Endothelial cell of umbilical vein (primary cell): ENCODE data around the gene ARHGEF12. TPM values are rescaled to one million over a fixed set of nuclear protein-coding genes. Genes with fewer than 3 reads are reported as not detected.

Source experiments
- BruUV-seq: library from RNA; stranded (reverse); fragments of 400-500 nt; replicated peaks from 2 replicates; lab custom pipeline; 2021; lab: Mats Ljungman, UMichigan
- CTCF ChIA-PET: fragments of 300-600, 350-600 bp; sonication (Branson Sonifier 250); formaldehyde crosslinking; loops from one replicate; lab custom pipeline; 2021; ENCODE audit warnings: antibody characterized with exemption, inconsistent platforms; lab: Charles Lee
- POLR2A ChIA-PET: fragments of 300-600, 350-600 bp; sonication (Branson Sonifier 250); formaldehyde crosslinking; loops from one replicate; lab custom pipeline; 2021; ENCODE audit warnings: antibody characterized with exemption, inconsistent platforms; lab: Charles Lee
- DNase-seq: peaks from one replicate; pipeline ENCODE4 v3.0.0-alpha.2; 2011; ENCODE audit warnings: low read depth, low spot score
- FAIRE-seq: peaks from 2 replicates; lab custom pipeline; 2011; peaks lifted over from hg19 to GRCh38; lab: Jason Lieb, UNC
- H2AFZ ChIP-seq: 2 replicates; pipeline ENCODE4 v1.6.0; 2012; ENCODE audit warnings: low read depth, low read length, control low read depth, inconsistent platforms
- H3K27ac ChIP-seq: 2 replicates; pipeline ENCODE4 v1.5.1; 2011; ENCODE audit warnings: low read depth, mild to moderate bottlenecking, control low read depth, low read length, moderate library complexity; ENCODE audit not compliant: insufficient read depth
- H3K27me3 ChIP-seq, 2 experiments: 2 replicates each; pipeline versions ENCODE4 v1.6.0 to v1.6.1; 2011; ENCODE audit warnings: low read length in 2 of 2, mixed read lengths in 1 of 2; ENCODE audit not compliant: control insufficient read depth in 2 of 2, insufficient read depth in 2 of 2
- H3K36me3 ChIP-seq, 2 experiments: 2 replicates in 1 of 2; 3 replicates in 1 of 2; pipeline ENCODE4 v1.5.1; 2011; ENCODE audit warnings: low read length in 2 of 2, mild to moderate bottlenecking in 1 of 2, moderate library complexity in 1 of 2; ENCODE audit not compliant: control insufficient read depth in 2 of 2, insufficient read depth in 2 of 2; ENCODE audit errors: extremely low read depth in 1 of 2
- H3K4me1 ChIP-seq: 3 replicates; pipeline ENCODE4 v1.5.1; 2011; ENCODE audit warnings: mild to moderate bottlenecking, low read length; ENCODE audit not compliant: control insufficient read depth, insufficient read depth; ENCODE audit errors: extremely low read depth
- H3K4me2 ChIP-seq: 2 replicates; pipeline ENCODE4 v1.6.1; 2011; ENCODE audit warnings: low read length, control low read depth, mixed read lengths; ENCODE audit not compliant: insufficient read depth
- H3K4me3 ChIP-seq, 3 experiments: fragments of 200-600 bp in 1 of 3; sonication (generic), shearing (Covaris generic) in 1 of 3; replicated peaks in 1 of 3; 2 replicates each; pipeline ENCODE4 v1.5.1; 2011 to 2016; ENCODE audit warnings: control low read depth in 3 of 3, low read length in 3 of 3, mild to moderate bottlenecking in 2 of 3, inconsistent platforms in 1 of 3, low read depth in 1 of 3, moderate library complexity in 1 of 3; ENCODE audit not compliant: insufficient read depth in 1 of 3
- H3K79me2 ChIP-seq: 2 replicates; pipeline ENCODE4 v1.6.0; 2012; ENCODE audit warnings: low read length, inconsistent platforms; ENCODE audit not compliant: control insufficient read depth, insufficient read depth
- H3K9ac ChIP-seq: replicated peaks from 2 replicates; pipeline ENCODE3; 2011; ENCODE audit warnings: low read length, control low read depth; ENCODE audit not compliant: insufficient read depth; ENCODE audit errors: extremely low read depth
- H3K9me1 ChIP-seq: replicated peaks from 3 replicates; pipeline ENCODE4 v1.6.0; 2011; ENCODE audit warnings: mild to moderate bottlenecking, low read length; ENCODE audit not compliant: control insufficient read depth, insufficient read depth; ENCODE audit errors: extremely low read depth
- H3K9me3 ChIP-seq: replicated peaks from 2 replicates; pipeline ENCODE4 v1.5.1; 2012; ENCODE audit warnings: low read length, inconsistent platforms; ENCODE audit not compliant: control insufficient read depth, insufficient read depth
- H4K20me1 ChIP-seq: replicated peaks from 2 replicates; pipeline ENCODE3; 2011; ENCODE audit warnings: mild to moderate bottlenecking, low read length; ENCODE audit not compliant: control insufficient read depth, insufficient read depth; ENCODE audit errors: extremely low read depth
- EZH2 ChIP-seq: IDR thresholded peaks from 2 replicates; pipeline ENCODE4 v1.6.1; 2012; ENCODE audit warnings: borderline replicate concordance, low read depth, mild to moderate bottlenecking, moderate library complexity, low read length, inconsistent platforms; ENCODE audit not compliant: severe bottlenecking
- FOS ChIP-seq: IDR thresholded peaks from 2 replicates; pipeline ENCODE4 v1.6.1; 2011; ENCODE audit warnings: mild to moderate bottlenecking, low read length, moderate library complexity, borderline replicate concordance; ENCODE audit not compliant: insufficient read depth
- GATA2 ChIP-seq: IDR thresholded peaks from 2 replicates; pipeline ENCODE4 v1.7.0; 2011; ENCODE audit warnings: low read depth, mild to moderate bottlenecking, moderate library complexity, mixed read lengths, low read length; ENCODE audit not compliant: insufficient read length, insufficient read depth
- JUN ChIP-seq: IDR thresholded peaks from 2 replicates; pipeline ENCODE4 v1.6.1; 2011; ENCODE audit warnings: borderline replicate concordance, low read depth; ENCODE audit not compliant: insufficient read length, insufficient read depth
- MYC ChIP-seq: IDR thresholded peaks from one replicate; pipeline ENCODE4 v1.6.1; 2011; ENCODE audit warnings: mild to moderate bottlenecking, low read depth, low read length
- POLR2A ChIP-seq: IDR thresholded peaks from 2 replicates; pipeline ENCODE4 v1.6.1; 2012; ENCODE audit warnings: low read depth, mild to moderate bottlenecking, control low read depth, low read length
- POLR2AphosphoS5 ChIP-seq: IDR thresholded peaks from 2 replicates; pipeline ENCODE4 v1.6.1; 2012; ENCODE audit warnings: low read depth, mild to moderate bottlenecking, control low read depth, low read length, moderate library complexity; ENCODE audit not compliant: insufficient read depth
- dilution Hi-C: fragments of 300-500 bp; cut with MboI; formaldehyde crosslinking; loops from one replicate; pipeline ENCODE4 v1.15.0; 2019; ENCODE audit warnings: low sequenced_read_pairs; ENCODE audit not compliant: extremely low pct_ligation_motif_present
- intact Hi-C: fragments of 100-400 bp; cut with micrococcal nuclease; formaldehyde crosslinking; loops from one replicate; pipeline ENCODE4 v1.10.0; 2022
- polyA plus RNA-seq, 4 experiments: library from polyadenylated mRNA; depleted of rRNA in 3 of 4; stranded (reverse) in 3 of 4; unstranded in 1 of 4; fragments of >200 nt; gene quantifications; 2 replicates each; pipeline versions ENCODE4 v1.2.1 to v1.2.3, GENCODE V29; 2011 to 2012; ENCODE audit warnings: missing spikeins in 1 of 4
- total RNA-seq: library from RNA; stranded (reverse); gene quantifications from 2 replicates; pipeline ENCODE4 v1.2.3, GENCODE V29; 2021
- TF ChIP-seq, protein P1 (sequence below): IDR thresholded peaks from 2 replicates; pipeline ENCODE4 v1.6.1; 2011; ENCODE audit not compliant: insufficient read depth, insufficient read length
- TF ChIP-seq, protein P2 (sequence below), 2 donors: IDR thresholded peaks; 1 replicate in 1 of 2; 2 replicates in 1 of 2; pipeline ENCODE4 v1.5.1; 2011; ENCODE audit warnings: low read length in 2 of 2, mild to moderate bottlenecking in 2 of 2, moderate library complexity in 2 of 2, control low read depth in 1 of 2, inconsistent platforms in 1 of 2, low read depth in 1 of 2; ENCODE audit not compliant: insufficient read depth in 1 of 2; ENCODE audit errors: extremely low read depth in 1 of 2

The ARHGEF12 gene
- total and polyA plus RNA-seq, 2 donors (not counting 3 experiments of a cell fraction or from before 2014, with no cell fraction given): 20.9 to 125 TPM

DNA sequence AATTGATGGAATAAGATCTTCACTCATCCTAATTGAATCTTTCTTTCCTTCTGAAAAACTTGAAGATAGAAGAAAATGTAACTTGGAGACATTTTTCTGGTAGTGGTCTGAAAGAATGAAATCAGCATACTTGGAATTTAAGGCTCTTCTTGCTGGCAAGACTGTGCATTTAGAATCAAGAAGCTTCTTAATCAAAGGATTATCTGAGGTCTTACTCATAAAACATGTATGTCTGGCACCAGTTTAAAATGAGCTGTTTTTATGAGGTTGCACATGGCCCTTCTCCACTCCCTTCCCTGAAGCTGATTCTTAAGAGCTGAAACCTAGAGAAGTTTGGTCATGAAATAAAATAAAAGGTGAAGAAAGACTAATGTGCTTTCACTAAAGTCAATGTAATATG is 77.3 kb downstream of the ARHGEF12 start:
- H3K4me2 ChIP-seq: no peak overlapping the region

More for the DNA sequence above, 77.3 kb downstream of the ARHGEF12 start:
- Histone ChIP-seq H3K4me3 (no peak overlapping the region), H3K79me2 (peaks cover 48% of the 10 kb centered on the region), H4K20me1 (peaks cover 4% of the 10 kb centered on the region), H3K36me3 (no peaks in the 10 kb centered on the region), H3K9me3 (no peaks in the 10 kb centered on the region), H3K4me1 (peaks cover 6% of the 10 kb centered on the region), H3K27me3 (no peaks in the 10 kb centered on the region), H3K27ac (no peak overlapping the region), H2AFZ (no peak overlapping the region), H3K9me1 (no peaks in the 10 kb centered on the region), H3K9ac (no peak overlapping the region)
- DNase-seq (no peak), FAIRE-seq (no peak)
- ChIA-PET CTCF (interaction anchor here (1.5 kb wide), 1 partner anchor 13 kb away, joined by 8 read pairs; no protein-coding TSS in a partner anchor), POLR2A (no interaction called here)
- intact Hi-C loops (no loop called here), dilution Hi-C loops (loop anchor here (10.0 kb wide), 1 partner anchor 69 kb away; no protein-coding TSS in a partner anchor)
- TF ChIP-seq FOS (no peak), JUN (no peak), POLR2AphosphoS5 (no peak), GATA2 (no peak), POLR2A (no peak), EZH2 (no peak), MYC (no peak)
- TF ChIP-seq, protein P1, sequence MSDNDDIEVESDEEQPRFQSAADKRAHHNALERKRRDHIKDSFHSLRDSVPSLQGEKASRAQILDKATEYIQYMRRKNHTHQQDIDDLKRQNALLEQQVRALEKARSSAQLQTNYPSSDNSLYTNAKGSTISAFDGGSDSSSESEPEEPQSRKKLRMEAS: no peak
- TF ChIP-seq, protein P2, sequence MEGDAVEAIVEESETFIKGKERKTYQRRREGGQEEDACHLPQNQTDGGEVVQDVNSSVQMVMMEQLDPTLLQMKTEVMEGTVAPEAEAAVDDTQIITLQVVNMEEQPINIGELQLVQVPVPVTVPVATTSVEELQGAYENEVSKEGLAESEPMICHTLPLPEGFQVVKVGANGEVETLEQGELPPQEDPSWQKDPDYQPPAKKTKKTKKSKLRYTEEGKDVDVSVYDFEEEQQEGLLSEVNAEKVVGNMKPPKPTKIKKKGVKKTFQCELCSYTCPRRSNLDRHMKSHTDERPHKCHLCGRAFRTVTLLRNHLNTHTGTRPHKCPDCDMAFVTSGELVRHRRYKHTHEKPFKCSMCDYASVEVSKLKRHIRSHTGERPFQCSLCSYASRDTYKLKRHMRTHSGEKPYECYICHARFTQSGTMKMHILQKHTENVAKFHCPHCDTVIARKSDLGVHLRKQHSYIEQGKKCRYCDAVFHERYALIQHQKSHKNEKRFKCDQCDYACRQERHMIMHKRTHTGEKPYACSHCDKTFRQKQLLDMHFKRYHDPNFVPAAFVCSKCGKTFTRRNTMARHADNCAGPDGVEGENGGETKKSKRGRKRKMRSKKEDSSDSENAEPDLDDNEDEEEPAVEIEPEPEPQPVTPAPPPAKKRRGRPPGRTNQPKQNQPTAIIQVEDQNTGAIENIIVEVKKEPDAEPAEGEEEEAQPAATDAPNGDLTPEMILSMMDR (IDR thresholded peaks at IDR 0.05; ENCODE audit: extremely low read depth in 1 of 2, insufficient read depth in 1 of 2, low read depth in 1 of 2, low read length in 2 of 2): no peak
- no TSS peak for BruUV-seq
